GM13977 (cell line): ENCODE data around the gene SMIM35.

Experiments
- DNase-seq: peaks from one replicate; pipeline ENCODE4 v3.0.0; 2012; ENCODE audit warnings: low spot score
- in situ Hi-C: fragments of 300-500 bp; cut with MboI; formaldehyde crosslinking; loops from one replicate; pipeline ENCODE4 v1.12.0; 2022; ENCODE audit warnings: low sequenced_read_pairs, low pct_unique_long_range_greater_than_20kb, mixed read lengths, inconsistent platforms; ENCODE audit not compliant: unreplicated experiment
- TF ChIP-seq, protein P1 (sequence below): IDR thresholded peaks from 2 replicates; pipeline ENCODE4 v1.5.1; 2012; ENCODE audit warnings: mild to moderate bottlenecking, control low read depth; ENCODE audit not compliant: insufficient read depth; ENCODE audit errors: extremely low read depth, missing control alignments

Gene SMIM35

GRCh38 chr11:118117790-118118601 is 31.2 kb upstream of the SMIM35 start:
- in situ Hi-C loops: no loop called here
- TF ChIP-seq, protein P1, sequence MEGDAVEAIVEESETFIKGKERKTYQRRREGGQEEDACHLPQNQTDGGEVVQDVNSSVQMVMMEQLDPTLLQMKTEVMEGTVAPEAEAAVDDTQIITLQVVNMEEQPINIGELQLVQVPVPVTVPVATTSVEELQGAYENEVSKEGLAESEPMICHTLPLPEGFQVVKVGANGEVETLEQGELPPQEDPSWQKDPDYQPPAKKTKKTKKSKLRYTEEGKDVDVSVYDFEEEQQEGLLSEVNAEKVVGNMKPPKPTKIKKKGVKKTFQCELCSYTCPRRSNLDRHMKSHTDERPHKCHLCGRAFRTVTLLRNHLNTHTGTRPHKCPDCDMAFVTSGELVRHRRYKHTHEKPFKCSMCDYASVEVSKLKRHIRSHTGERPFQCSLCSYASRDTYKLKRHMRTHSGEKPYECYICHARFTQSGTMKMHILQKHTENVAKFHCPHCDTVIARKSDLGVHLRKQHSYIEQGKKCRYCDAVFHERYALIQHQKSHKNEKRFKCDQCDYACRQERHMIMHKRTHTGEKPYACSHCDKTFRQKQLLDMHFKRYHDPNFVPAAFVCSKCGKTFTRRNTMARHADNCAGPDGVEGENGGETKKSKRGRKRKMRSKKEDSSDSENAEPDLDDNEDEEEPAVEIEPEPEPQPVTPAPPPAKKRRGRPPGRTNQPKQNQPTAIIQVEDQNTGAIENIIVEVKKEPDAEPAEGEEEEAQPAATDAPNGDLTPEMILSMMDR: no peak
- no peak for DNase-seq

DNA sequence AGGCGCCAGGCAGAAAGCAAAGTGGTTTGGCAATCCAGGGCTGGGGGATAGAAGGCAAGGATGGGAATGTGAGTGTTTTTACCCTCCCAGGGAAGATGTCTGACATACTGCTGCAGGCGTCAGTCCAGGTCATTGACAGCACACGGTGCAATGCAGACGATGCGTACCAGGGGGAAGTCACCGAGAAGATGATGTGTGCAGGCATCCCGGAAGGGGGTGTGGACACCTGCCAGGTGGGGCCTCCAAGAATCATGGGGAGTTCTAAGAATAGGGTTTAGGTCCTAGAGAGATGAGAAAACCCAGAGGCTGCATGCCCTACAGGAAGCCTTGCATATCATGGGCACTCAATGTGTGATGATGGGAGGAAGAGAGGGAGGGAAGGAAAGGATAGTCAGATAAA is 28.3 kb upstream of the SMIM35 start:
- DNase-seq: no peak
- in situ Hi-C loops: no loop called here
- TF ChIP-seq, protein P1: no peak

DNA sequence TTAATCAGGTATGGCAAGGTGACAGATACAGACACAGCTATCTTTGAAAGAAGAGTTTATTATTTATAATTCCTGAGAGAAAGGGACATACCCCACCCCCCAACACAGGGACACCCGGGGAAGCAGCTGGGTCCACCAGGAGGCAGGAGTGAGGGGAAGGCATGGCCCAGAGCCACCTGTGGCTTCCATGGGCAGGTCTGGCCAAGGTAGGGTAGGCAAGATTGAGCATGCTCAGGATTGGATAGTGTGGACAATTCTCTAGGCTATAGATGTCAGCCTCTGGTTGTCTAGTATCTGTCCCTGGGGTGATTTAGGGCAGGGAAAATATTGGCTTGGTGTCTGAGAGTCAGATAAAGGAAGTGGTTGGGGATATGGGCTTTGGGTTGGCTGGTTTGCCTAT is 27.5 kb upstream of the SMIM35 start:
- in situ Hi-C loops: no loop called here
- DNase-seq: no peak
- TF ChIP-seq, protein P1: no peak

GRCh38 chr11:118112711-118113430 is 26.1 kb upstream of the SMIM35 start:
- DNase-seq: no peak
- in situ Hi-C loops: no loop called here
- TF ChIP-seq, protein P1: no peak

DNA sequence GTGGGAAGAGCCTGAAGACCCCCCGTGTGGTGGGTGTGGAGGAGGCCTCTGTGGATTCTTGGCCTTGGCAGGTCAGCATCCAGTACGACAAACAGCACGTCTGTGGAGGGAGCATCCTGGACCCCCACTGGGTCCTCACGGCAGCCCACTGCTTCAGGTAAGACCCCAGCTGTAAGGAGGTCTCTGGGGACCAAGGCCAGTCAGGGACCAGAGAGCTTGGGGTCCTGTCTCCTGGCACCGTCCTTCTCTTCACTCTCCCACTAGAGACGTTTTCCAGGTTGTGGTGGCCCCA is 24.9 kb upstream of the SMIM35 start:
- DNase-seq: no peak
- in situ Hi-C loops: no loop called here
- TF ChIP-seq, protein P1: no peak

GRCh38 chr11:118111019-118111743 is 24.4 kb upstream of the SMIM35 start:
- TF ChIP-seq, protein P1: no peak
- in situ Hi-C loops: no loop called here
- DNase-seq: no peak
